Measurements from ENCODE around the gene CELF2. TPM values are rescaled to one million over a fixed set of nuclear protein-coding genes. Genes with fewer than 3 reads are reported as not detected.

Gene CELF2
- total and polyA plus RNA-seq, 2 donors from 2014 or later: 1.7 to 39.2 TPM

GRCh38 chr10:11110539-11110938 lies 92.9 kb downstream of the CELF2 start:
- Histone ChIP-seq H3K9me3 (ENCODE audit: control insufficient read depth in 2 of 3, insufficient read depth in 1 of 3, low read length in 3 of 3) (no peaks in the 10 kb centered on the region), H3K9ac (ENCODE audit: low read length in 3 of 3) (no peak overlapping the region), H3K27ac (ENCODE audit: low read depth in 2 of 2, low read length in 2 of 2) (no peak overlapping the region), H3K4me3 (ENCODE audit: low read length in 3 of 3) (no peak overlapping the region), H3K36me3 (ENCODE audit: control insufficient read depth in 2 of 3, insufficient read depth in 3 of 3, low read length in 3 of 3) (no peaks in the 10 kb centered on the region), H3K27me3 (ENCODE audit: control insufficient read depth, insufficient read depth, low read length) (no peaks in the 10 kb centered on the region), H3K4me1 (ENCODE audit: control insufficient read depth in 2 of 3, insufficient read depth in 2 of 3, low read depth in 1 of 3, low read length in 3 of 3) (no peaks in the 10 kb centered on the region)
- DNase-seq: peak in 4 of 5 donors; percentile 52 to 66 (median 58)
- FAIRE-seq: no peak
- intact Hi-C loops (cut with DNase I): no loop called here
- no peak for TF ChIP-seq CTCF (IDR thresholded peaks at IDR 0.05; ENCODE audit: borderline replicate concordance, extremely low read depth, insufficient read depth)

DNA sequence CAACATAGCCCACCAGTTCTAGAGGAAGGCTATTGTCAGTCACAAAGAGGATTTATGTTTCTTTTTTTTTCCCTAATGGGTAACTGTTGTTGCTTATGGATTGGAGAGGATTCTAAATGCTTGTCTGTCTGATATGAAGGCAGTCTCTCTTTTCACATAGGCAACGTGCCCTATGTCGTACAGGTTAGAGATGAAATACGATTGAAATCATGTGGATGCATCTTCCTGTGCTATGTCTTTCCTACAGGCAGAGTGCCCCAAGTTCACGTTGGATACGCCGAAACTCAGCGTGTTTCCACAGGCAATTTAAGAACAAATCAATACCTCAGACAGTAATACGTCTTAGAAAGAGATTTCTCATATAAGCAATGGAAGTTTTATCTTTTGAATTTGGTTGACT lies 93.8 kb downstream of the CELF2 start:
- FAIRE-seq (no peak), DNase-seq (no peak)
- Histone ChIP-seq H3K27ac (ENCODE audit: low read depth in 2 of 2, low read length in 2 of 2) (no peak overlapping the region), H3K4me1 (ENCODE audit: control insufficient read depth in 2 of 3, insufficient read depth in 2 of 3, low read depth in 1 of 3, low read length in 3 of 3) (no peaks in the 10 kb centered on the region), H3K36me3 (ENCODE audit: control insufficient read depth in 2 of 3, insufficient read depth in 3 of 3, low read length in 3 of 3) (no peaks in the 10 kb centered on the region), H3K9ac (ENCODE audit: low read length in 3 of 3) (no peak overlapping the region), H3K4me3 (ENCODE audit: low read length in 3 of 3) (no peak overlapping the region), H3K27me3 (ENCODE audit: control insufficient read depth, insufficient read depth, low read length) (no peaks in the 10 kb centered on the region), H3K9me3 (ENCODE audit: control insufficient read depth in 2 of 3, insufficient read depth in 1 of 3, low read length in 3 of 3) (no peaks in the 10 kb centered on the region)
- intact Hi-C loops (cut with DNase I): no loop called here
- TF ChIP-seq CTCF (IDR thresholded peaks at IDR 0.05; ENCODE audit: borderline replicate concordance, extremely low read depth, insufficient read depth): no peak

DNA sequence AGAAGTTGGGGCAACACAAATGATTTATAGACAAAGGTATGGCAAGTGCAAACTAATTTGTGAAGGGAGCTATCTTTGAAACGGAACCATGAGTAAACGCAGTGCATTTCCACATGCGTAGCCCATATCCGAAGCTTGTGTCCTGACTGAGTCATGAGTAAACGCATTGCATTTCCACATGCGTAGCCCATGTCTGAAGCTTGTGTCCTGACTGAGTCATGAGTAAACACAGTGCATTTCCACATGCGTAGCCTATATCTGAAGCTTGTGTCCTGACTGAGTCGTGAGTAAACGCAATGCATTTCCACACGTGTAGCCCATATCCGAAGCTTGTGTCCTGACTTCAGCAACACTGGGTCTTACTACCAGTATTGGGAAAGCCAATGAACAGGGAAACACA lies 95.0 kb downstream of the CELF2 start:
- Histone ChIP-seq H3K4me3 (ENCODE audit: low read length in 3 of 3) (no peak overlapping the region), H3K36me3 (ENCODE audit: control insufficient read depth in 2 of 3, insufficient read depth in 3 of 3, low read length in 3 of 3) (no peaks in the 10 kb centered on the region), H3K9me3 (ENCODE audit: control insufficient read depth in 2 of 3, insufficient read depth in 1 of 3, low read length in 3 of 3) (no peaks in the 10 kb centered on the region), H3K4me1 (ENCODE audit: control insufficient read depth in 2 of 3, insufficient read depth in 2 of 3, low read depth in 1 of 3, low read length in 3 of 3) (no peaks in the 10 kb centered on the region), H3K27ac (ENCODE audit: low read depth in 2 of 2, low read length in 2 of 2) (no peak overlapping the region), H3K9ac (ENCODE audit: low read length in 3 of 3) (no peak overlapping the region), H3K27me3 (ENCODE audit: control insufficient read depth, insufficient read depth, low read length) (no peaks in the 10 kb centered on the region)
- TF ChIP-seq CTCF (IDR thresholded peaks at IDR 0.05; ENCODE audit: borderline replicate concordance, extremely low read depth, insufficient read depth): no peak
- intact Hi-C loops (cut with DNase I): no loop called here
- DNase-seq: no peak
- no peak for FAIRE-seq

GRCh38 chr10:11113156-11113555 lies 95.5 kb downstream of the CELF2 start:
- FAIRE-seq (no peak), DNase-seq (no peak)
- no peaks in the 10 kb centered on the region for H3K9me3 ChIP-seq (ENCODE audit: control insufficient read depth in 2 of 3, insufficient read depth in 1 of 3, low read length in 3 of 3)
- H3K27me3 ChIP-seq (ENCODE audit: control insufficient read depth, insufficient read depth, low read length): no peaks in the 10 kb centered on the region
- no peak overlapping the region for H3K27ac ChIP-seq (ENCODE audit: low read depth in 2 of 2, low read length in 2 of 2)
- intact Hi-C loops (cut with DNase I): no loop called here
- no peaks in the 10 kb centered on the region for H3K36me3 ChIP-seq (ENCODE audit: control insufficient read depth in 2 of 3, insufficient read depth in 3 of 3, low read length in 3 of 3)
- TF ChIP-seq CTCF (IDR thresholded peaks at IDR 0.05; ENCODE audit: borderline replicate concordance, extremely low read depth, insufficient read depth): peak; percentile 27
- no peak overlapping the region for H3K9ac ChIP-seq (ENCODE audit: low read length in 3 of 3)
- no peaks in the 10 kb centered on the region for H3K4me1 ChIP-seq (ENCODE audit: control insufficient read depth in 2 of 3, insufficient read depth in 2 of 3, low read depth in 1 of 3, low read length in 3 of 3)
- H3K4me3 ChIP-seq (ENCODE audit: low read length in 3 of 3): no peak overlapping the region

All from kidney (tissue), 14 donors.